Measurements from ENCODE around the gene EMC9. TPM values are rescaled to one million over a fixed set of nuclear protein-coding genes. Genes with fewer than 3 reads are reported as not detected.

Gene EMC9
- total and polyA plus RNA-seq, 2 donors (not counting 1 experiment from before 2014, with no cell fraction given): 24.7 to 25.9 TPM

GRCh38 chr14:24132061-24132685 is 9.2 kb downstream of the EMC9 start:
- Histone ChIP-seq H3K9me3 (ENCODE audit: control extremely low read depth in 1 of 3, control insufficient read depth in 2 of 3, insufficient read depth in 1 of 3, low read length in 2 of 3) (no peaks in the 10 kb centered on the region), H3K27me3 (replicated peaks in 1 of 4; ENCODE audit: control extremely low read depth in 1 of 4, control insufficient read depth in 3 of 4, insufficient read depth in 4 of 4, low read length in 3 of 4) (no peaks in the 10 kb centered on the region), H3K4me1 (ENCODE audit: control insufficient read depth in 2 of 2, insufficient read depth in 2 of 2, low read length in 2 of 2) (peaks cover 33 to 34% of the 10 kb centered on the region in 2 donors), H3K4me2 (replicated peaks; ENCODE audit: low read depth, low read length, poor library complexity, severe bottlenecking) (peak overlapping the region; percentile 29), H3K4me3 (ENCODE audit: control extremely low read depth in 1 of 5, extremely low read depth in 1 of 5, insufficient read depth in 1 of 5, low read depth in 2 of 5, low read length in 4 of 5) (no peak overlapping the region), H4K20me1 (ENCODE audit: control insufficient read depth, insufficient read depth, low read length, poor library complexity, severe bottlenecking) (peaks cover 7% of the 10 kb centered on the region), H3K36me3 (replicated peaks in 1 of 2; ENCODE audit: control extremely low read depth in 1 of 2, control insufficient read depth in 1 of 2, extremely low read depth in 1 of 2, insufficient read depth in 2 of 2, low read length in 1 of 2) (peaks cover 0 to 1% of the 10 kb centered on the region in 2 experiments), H3K79me2 (ENCODE audit: control insufficient read depth, insufficient read depth, low read length) (peaks cover 21% of the 10 kb centered on the region), H3K9ac (ENCODE audit: low read length) (no peak overlapping the region), H2AFZ (ENCODE audit: insufficient read depth, low read depth, low read length, poor library complexity, severe bottlenecking) (peak overlapping the region; percentile 22), H3K27ac (ENCODE audit: low read length in 2 of 2) (no peak overlapping the region)
- H3K27me3 Mint-ChIP-seq: no peaks in the 10 kb centered on the region
- peaks cover 34% of the 10 kb centered on the region for H3K4me1 Mint-ChIP-seq
- DNase-seq: peak; percentile 18
- H3K27ac Mint-ChIP-seq: peak overlapping the region; percentile 32
- no peaks in the 10 kb centered on the region for H3K9me3 Mint-ChIP-seq (ENCODE audit: insufficient read depth)
- no peak for ATAC-seq (ENCODE audit: low read depth)
- CTCF ChIA-PET: interaction anchor here (3.0 kb wide), 1 partner anchor 29 kb away, joined by 12 read pairs; the partner anchor contains the start of gene IRF9
- POLR2A ChIA-PET: interaction anchor here (1.2 kb wide), 1 partner anchor 81 kb away, joined by 3 read pairs; the partner anchor contains the start of gene CHMP4A
- intact Hi-C loops (cut with micrococcal nuclease): no loop called here
- 40% methylated on average over 24 of the region's 24 CpGs for WGBS (ENCODE audit: insufficient coverage)
- no peak for TF ChIP-seq CTCF (IDR thresholded peaks at IDR 0.05)
- no peak for TF ChIP-seq EZH2 (IDR thresholded peaks at IDR 0.05; ENCODE audit: borderline replicate concordance, insufficient read depth, low read depth, low read length, poor library complexity, severe bottlenecking)
- H3K4me3 Mint-ChIP-seq: no peak overlapping the region

DNA sequence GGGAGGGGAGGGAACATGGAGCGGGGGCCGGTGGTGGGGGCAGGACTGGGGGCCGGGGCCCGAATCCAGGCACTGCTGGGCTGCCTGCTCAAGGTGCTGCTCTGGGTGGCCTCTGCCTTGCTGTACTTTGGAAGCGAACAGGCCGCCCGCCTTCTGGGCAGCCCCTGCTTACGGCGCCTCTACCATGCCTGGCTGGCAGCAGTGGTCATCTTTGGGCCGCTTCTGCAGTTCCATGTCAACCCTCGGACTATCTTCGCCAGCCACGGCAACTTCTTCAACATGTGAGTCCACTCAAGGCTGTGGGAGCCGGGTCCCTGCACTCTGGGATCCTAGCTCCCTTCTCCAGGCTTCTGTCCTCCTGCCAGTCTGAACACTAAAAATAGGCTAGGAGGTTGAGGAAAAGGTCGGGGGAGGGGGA is 9.8 kb downstream of the EMC9 start:
- H3K27ac Mint-ChIP-seq: no peak overlapping the region
- Histone ChIP-seq H3K79me2 (ENCODE audit: control insufficient read depth, insufficient read depth, low read length) (peaks cover 15% of the 10 kb centered on the region), H2AFZ (ENCODE audit: insufficient read depth, low read depth, low read length, poor library complexity, severe bottlenecking) (no peak overlapping the region), H3K4me3 (ENCODE audit: control extremely low read depth in 1 of 5, extremely low read depth in 1 of 5, insufficient read depth in 1 of 5, low read depth in 2 of 5, low read length in 4 of 5) (no peak overlapping the region), H3K27me3 (replicated peaks in 1 of 4; ENCODE audit: control extremely low read depth in 1 of 4, control insufficient read depth in 3 of 4, insufficient read depth in 4 of 4, low read length in 3 of 4) (no peaks in the 10 kb centered on the region), H3K9ac (ENCODE audit: low read length) (no peak overlapping the region), H3K36me3 (replicated peaks in 1 of 2; ENCODE audit: control extremely low read depth in 1 of 2, control insufficient read depth in 1 of 2, extremely low read depth in 1 of 2, insufficient read depth in 2 of 2, low read length in 1 of 2) (no peaks in the 10 kb centered on the region), H4K20me1 (ENCODE audit: control insufficient read depth, insufficient read depth, low read length, poor library complexity, severe bottlenecking) (peaks cover 1% of the 10 kb centered on the region), H3K4me1 (ENCODE audit: control insufficient read depth in 2 of 2, insufficient read depth in 2 of 2, low read length in 2 of 2) (peaks cover 27 to 28% of the 10 kb centered on the region in 2 donors), H3K27ac (ENCODE audit: low read length in 2 of 2) (no peak overlapping the region), H3K9me3 (ENCODE audit: control extremely low read depth in 1 of 3, control insufficient read depth in 2 of 3, insufficient read depth in 1 of 3, low read length in 2 of 3) (no peaks in the 10 kb centered on the region), H3K4me2 (replicated peaks; ENCODE audit: low read depth, low read length, poor library complexity, severe bottlenecking) (no peak overlapping the region)
- WGBS (ENCODE audit: insufficient coverage): 94% methylated on average over 14 of the region's 15 CpGs
- intact Hi-C loops (cut with micrococcal nuclease): no loop called here
- no peaks in the 10 kb centered on the region for H3K27me3 Mint-ChIP-seq
- peaks cover 30% of the 10 kb centered on the region for H3K4me1 Mint-ChIP-seq
- CTCF ChIA-PET: no interaction called here
- no peaks in the 10 kb centered on the region for H3K9me3 Mint-ChIP-seq (ENCODE audit: insufficient read depth)
- POLR2A ChIA-PET: no interaction called here
- TF ChIP-seq EZH2 (IDR thresholded peaks at IDR 0.05; ENCODE audit: borderline replicate concordance, insufficient read depth, low read depth, low read length, poor library complexity, severe bottlenecking) (no peak), CTCF (IDR thresholded peaks at IDR 0.05) (no peak)
- DNase-seq (no peak), ATAC-seq (ENCODE audit: low read depth) (no peak)
- H3K4me3 Mint-ChIP-seq: no peak overlapping the region
